GM19452 (cell line): ENCODE results near the gene SARNP.

Source experiments
- ATAC-seq: cut with Tn5 transposase; IDR thresholded peaks from one replicate; pipeline ENCODE4 v1.9.1; 2021; ENCODE audit not compliant: unreplicated experiment

Gene SARNP

GRCh38 chr12:55726971-55727370 is 90.6 kb downstream of the SARNP start:
- ATAC-seq = no peak

GRCh38 chr12:55725556-55725955 is 92.0 kb downstream of the SARNP start:
- ATAC-seq = no peak

- ATAC-seq = no peak
Measured at GRCh38 chr12:55724940-55725309, 92.6 kb downstream of the SARNP start.

GRCh38 chr12:55724226-55724939 is 93.1 kb downstream of the SARNP start:
- no peak for ATAC-seq

GRCh38 chr12:55723516-55724225 is 93.9 kb downstream of the SARNP start:
- ATAC-seq = no peak

GRCh38 chr12:55722948-55723347 is 94.6 kb downstream of the SARNP start:
- no peak for ATAC-seq

- ATAC-seq = no peak
Measured at GRCh38 chr12:55721601-55722213, 95.8 kb downstream of the SARNP start.

GRCh38 chr12:55720894-55721444 is 96.6 kb downstream of the SARNP start:
- no peak for ATAC-seq

GRCh38 chr12:55720071-55720564 is 97.4 kb downstream of the SARNP start, which contains the start of gene RDH5:
Gene RDH5 (plus strand): TSS chr12:55720393. CDS start chr12:55721185, 792 bp downstream.
- no peak for ATAC-seq

- ATAC-seq = no peak
Measured at GRCh38 chr12:55719371-55719770, 98.2 kb downstream of the SARNP start.

- no peak for ATAC-seq
Measured at GRCh38 chr12:55718624-55719275, 98.8 kb downstream of the SARNP start.

- no peak for ATAC-seq
Measured at GRCh38 chr12:55718015-55718414, 99.5 kb downstream of the SARNP start.

- ATAC-seq = no peak
Measured at GRCh38 chr12:55717011-55718007, 100.2 kb downstream of the SARNP start.

GRCh38 chr12:55716582-55716957 is 101.0 kb downstream of the SARNP start:
- ATAC-seq = no peak

GRCh38 chr12:55715833-55716581 is 101.5 kb downstream of the SARNP start, which contains the start of gene BLOC1S1:
Gene BLOC1S1 (plus strand): TSS chr12:55716046. CDS start chr12:55716052, 6 bp downstream.
- ATAC-seq = peak; percentile 81

- no peak for ATAC-seq
Measured at GRCh38 chr12:55715169-55715764, 102.3 kb downstream of the SARNP start.

- no peak for ATAC-seq
Measured at GRCh38 chr12:55713721-55714120, 103.8 kb downstream of the SARNP start.

- ATAC-seq = no peak
Measured at GRCh38 chr12:55712700-55713415, 104.7 kb downstream of the SARNP start.
